Breast epithelium (tissue), 3 donors: ENCODE data around the gene FAM177B.

Source experiments
- CTCF ChIP-seq, 3 donors: fragments of 450-650 bp; IDR thresholded peaks; one replicate each; pipeline ENCODE4 v1.5.1; 2016 to 2017; ENCODE audit warnings: antibody characterized with exemption in 3 of 3, mild to moderate bottlenecking in 3 of 3, moderate library complexity in 3 of 3
- POLR2A ChIP-seq: fragments of 450-650 bp; IDR thresholded peaks from one replicate; pipeline ENCODE4 v1.6.1; 2016; ENCODE audit warnings: antibody characterized with exemption, mild to moderate bottlenecking, moderate library complexity
- POLR2AphosphoS5 ChIP-seq, 3 donors: sonication (generic); formaldehyde crosslinking; IDR thresholded peaks; one replicate each; pipeline ENCODE4 v1.6.1; 2017; ENCODE audit warnings: antibody characterized with exemption in 3 of 3

- no peak for TF ChIP-seq CTCF (IDR thresholded peaks at IDR 0.05)
- no peak for TF ChIP-seq POLR2A
- no peak for TF ChIP-seq POLR2AphosphoS5 (IDR thresholded peaks at IDR 0.05)
These were observed 2.9 kb downstream of the FAM177B start for GRCh38 chr1:222739929-222740328.
